Mesendoderm (in vitro differentiated cells): ENCODE data around the gene POLQ.
"Not testable (repeated sequence)": the region's sequence is repeated elsewhere in the genome, so short reads cannot be mapped to it uniquely, and the experiment has no call there.

ENCODE experiments used
- DNase-seq: peaks from one replicate; pipeline ENCODE4 v3.0.0; 2013
- H2AK5ac ChIP-seq: 2 replicates; pipeline ENCODE4 v1.6.1; 2013; ENCODE audit warnings: low read length, inconsistent platforms
- H2BK120ac ChIP-seq: 2 replicates; pipeline ENCODE4 v1.6.1; 2013; ENCODE audit warnings: low read depth, mild to moderate bottlenecking, low read length, moderate library complexity, mixed read lengths
- H2BK15ac ChIP-seq: replicated peaks from 2 replicates; pipeline ENCODE4 v1.6.1; 2013; ENCODE audit warnings: low read depth, mild to moderate bottlenecking, moderate library complexity
- H2BK5ac ChIP-seq: 2 replicates; pipeline ENCODE4 v1.6.1; 2013; ENCODE audit warnings: low read length, inconsistent platforms
- H3K18ac ChIP-seq: 2 replicates; pipeline ENCODE4 v1.6.1; 2013; ENCODE audit warnings: mild to moderate bottlenecking, low read length, mixed read lengths
- H3K23ac ChIP-seq: one replicate; pipeline ENCODE4 v1.6.1; 2013; ENCODE audit warnings: low read length
- H3K27ac ChIP-seq: 2 replicates; pipeline ENCODE4 v1.5.1; 2013; ENCODE audit warnings: low read depth, mild to moderate bottlenecking, inconsistent platforms, low read length, moderate library complexity
- H3K27me3 ChIP-seq: 2 replicates; pipeline ENCODE4 v1.6.1; 2013; ENCODE audit warnings: low read length, control low read depth, mild to moderate bottlenecking, inconsistent platforms; ENCODE audit not compliant: insufficient read depth, poor library complexity
- H3K36me3 ChIP-seq: 2 replicates; pipeline ENCODE4 v1.6.1; 2013; ENCODE audit warnings: low read length, inconsistent platforms; ENCODE audit not compliant: control insufficient read depth, insufficient read depth
- H3K4ac ChIP-seq: one replicate; pipeline ENCODE4 v1.6.1; 2013; ENCODE audit warnings: low read depth, mild to moderate bottlenecking, low read length, moderate library complexity
- H3K4me1 ChIP-seq: 2 replicates; pipeline ENCODE4 v1.6.1; 2013; ENCODE audit warnings: low read depth, low read length, inconsistent platforms; ENCODE audit not compliant: control insufficient read depth
- H3K4me2 ChIP-seq: 2 replicates; pipeline ENCODE4 v1.6.1; 2013; ENCODE audit warnings: low read length
- H3K4me3 ChIP-seq: 2 replicates; pipeline ENCODE4 v1.5.1; 2013; ENCODE audit warnings: mild to moderate bottlenecking, low read length
- H3K56ac ChIP-seq: one replicate; pipeline ENCODE4 v1.6.1; 2013; ENCODE audit warnings: low read length
- H3K79me1 ChIP-seq: 2 replicates; pipeline ENCODE4 v1.6.1; 2013; ENCODE audit warnings: low read length, inconsistent platforms
- H3K79me2 ChIP-seq: 2 replicates; pipeline ENCODE4 v1.6.1; 2013; ENCODE audit warnings: mild to moderate bottlenecking, low read length; ENCODE audit not compliant: control insufficient read depth, insufficient read depth
- H3K9ac ChIP-seq: 2 replicates; pipeline ENCODE4 v1.6.1; 2013; ENCODE audit warnings: low read length, inconsistent platforms
- H4K5ac ChIP-seq: one replicate; pipeline ENCODE4 v1.6.1; 2013; ENCODE audit warnings: low read length
- H4K8ac ChIP-seq: one replicate; pipeline ENCODE4 v1.6.1; 2013; ENCODE audit warnings: low read depth, mild to moderate bottlenecking, control low read depth, low read length, moderate library complexity
- WGBS: extraction: QIAGEN DNeasy Blood & Tissue Kit; methylation state at CpG from one replicate; pipeline ENCODE4 v1.1.7; 2013; ENCODE audit warnings: low lambda C conversion rate, missing lambda C conversion rate; ENCODE audit not compliant: insufficient coverage; ENCODE audit errors: extremely low coverage; 5-methylcytosine and 5-hydroxymethylcytosine counted together

POLQ gene

GRCh38 chr3:121411523-121411922 lies 134.3 kb downstream of the POLQ start:
- H3K4me3 ChIP-seq = no peak overlapping the region
- whole genome bisulfite sequencing = no CpG with 5 or more reads among the region's 1 CpG
- H3K9ac ChIP-seq = no peak overlapping the region
- H3K79me1 ChIP-seq = no peaks in the 10 kb centered on the region
- no peak overlapping the region for H2BK5ac ChIP-seq
- H3K4ac ChIP-seq = no peak overlapping the region
- no peaks in the 10 kb centered on the region for H3K4me1 ChIP-seq
- H4K8ac ChIP-seq = no peak overlapping the region
- no peak overlapping the region for H2BK120ac ChIP-seq
- H3K27me3 ChIP-seq = no peaks in the 10 kb centered on the region
- no peak for DNase-seq
- H2BK15ac ChIP-seq = no peak overlapping the region
- no peak overlapping the region for H2AK5ac ChIP-seq
- H3K79me2 ChIP-seq = no peaks in the 10 kb centered on the region
- no peak overlapping the region for H3K27ac ChIP-seq
- H4K5ac ChIP-seq = no peak overlapping the region
- H3K36me3 ChIP-seq = no peaks in the 10 kb centered on the region
- H3K23ac ChIP-seq = no peak overlapping the region
- H3K4me2 ChIP-seq = no peak overlapping the region
- no peak overlapping the region for H3K18ac ChIP-seq
- no peak overlapping the region for H3K56ac ChIP-seq

- no peak for DNase-seq
- no peak overlapping the region for H3K4me2 ChIP-seq
Observed at GRCh38 chr3:121405631-121406030, 140.2 kb downstream of the POLQ start.

GRCh38 chr3:121399820-121400219 lies 146.0 kb downstream of the POLQ start:
- no peaks in the 10 kb centered on the region for H3K79me2 ChIP-seq
- no peaks in the 10 kb centered on the region for H3K36me3 ChIP-seq
- H3K56ac ChIP-seq = no peak overlapping the region
- no peak overlapping the region for H2BK120ac ChIP-seq
- no peak overlapping the region for H3K4me2 ChIP-seq
- H4K8ac ChIP-seq = no peak overlapping the region
- no peak for DNase-seq
- no peak overlapping the region for H3K18ac ChIP-seq
- H3K27ac ChIP-seq = no peak overlapping the region
- no peak overlapping the region for H3K4me3 ChIP-seq
- no peak overlapping the region for H3K9ac ChIP-seq
- no peak overlapping the region for H2BK15ac ChIP-seq
- no peaks in the 10 kb centered on the region for H3K27me3 ChIP-seq
- H2BK5ac ChIP-seq = no peak overlapping the region
- H3K79me1 ChIP-seq = no peaks in the 10 kb centered on the region
- no peak overlapping the region for H3K4ac ChIP-seq
- H3K4me1 ChIP-seq = no peaks in the 10 kb centered on the region
- no peak overlapping the region for H3K23ac ChIP-seq
- no peak overlapping the region for H4K5ac ChIP-seq
- no peak overlapping the region for H2AK5ac ChIP-seq

More at GRCh38 chr3:121405631-121406030, 140.2 kb downstream of the POLQ start:
- Histone ChIP-seq H4K8ac (no peak overlapping the region), H3K4me1 (no peaks in the 10 kb centered on the region), H4K5ac (no peak overlapping the region), H2BK120ac (no peak overlapping the region), H2AK5ac (no peak overlapping the region), H3K79me2 (no peaks in the 10 kb centered on the region), H2BK5ac (no peak overlapping the region), H3K4me3 (no peak overlapping the region), H3K9ac (no peak overlapping the region), H2BK15ac (no peak overlapping the region), H3K27me3 (no peaks in the 10 kb centered on the region), H3K56ac (no peak overlapping the region), H3K4ac (no peak overlapping the region), H3K27ac (no peak overlapping the region), H3K23ac (no peak overlapping the region), H3K36me3 (no peaks in the 10 kb centered on the region), H3K18ac (no peak overlapping the region), H3K79me1 (no peaks in the 10 kb centered on the region)
- WGBS = no CpG with 5 or more reads among the region's 1 CpG

GRCh38 chr3:121398051-121398450 lies 147.7 kb downstream of the POLQ start:
- H3K9ac ChIP-seq, H2AK5ac ChIP-seq, H2BK120ac ChIP-seq, H3K23ac ChIP-seq, H3K79me1 ChIP-seq, H3K18ac ChIP-seq, H4K5ac ChIP-seq, H3K27me3 ChIP-seq, H3K4me2 ChIP-seq, H4K8ac ChIP-seq, H3K27ac ChIP-seq, H3K4me1 ChIP-seq, H3K4ac ChIP-seq, H3K36me3 ChIP-seq, DNase-seq, H3K4me3 ChIP-seq, H3K79me2 ChIP-seq, H2BK15ac ChIP-seq, H3K56ac ChIP-seq, H2BK5ac ChIP-seq: not testable (repeated sequence)
- WGBS = no CpG with 5 or more reads among the region's 8 CpGs

- H2BK5ac ChIP-seq, DNase-seq, H3K4me2 ChIP-seq, H4K5ac ChIP-seq, H3K56ac ChIP-seq, H3K9ac ChIP-seq, H3K36me3 ChIP-seq, H3K4ac ChIP-seq, H3K23ac ChIP-seq, H2BK120ac ChIP-seq, H3K4me3 ChIP-seq, H3K18ac ChIP-seq, H3K79me1 ChIP-seq, H3K4me1 ChIP-seq, H3K79me2 ChIP-seq, H4K8ac ChIP-seq, H2BK15ac ChIP-seq, H2AK5ac ChIP-seq, H3K27ac ChIP-seq, H3K27me3 ChIP-seq: not testable (repeated sequence)
- WGBS = no CpG with 5 or more reads among the region's 1 CpG
Observed at GRCh38 chr3:121395967-121396366, 149.8 kb downstream of the POLQ start.

GRCh38 chr3:121388308-121388707 lies 157.5 kb downstream of the POLQ start:
- not testable (repeated sequence) for H3K36me3 ChIP-seq, H3K23ac ChIP-seq, H4K8ac ChIP-seq, H2AK5ac ChIP-seq, H3K4ac ChIP-seq, H3K9ac ChIP-seq, H3K79me2 ChIP-seq, H3K56ac ChIP-seq, H3K27ac ChIP-seq, H4K5ac ChIP-seq, H3K18ac ChIP-seq, H3K4me3 ChIP-seq, H2BK5ac ChIP-seq, H3K27me3 ChIP-seq, DNase-seq, H3K4me2 ChIP-seq, H3K79me1 ChIP-seq, H3K4me1 ChIP-seq, H2BK15ac ChIP-seq, H2BK120ac ChIP-seq
- no CpG with 5 or more reads among the region's 3 CpGs for WGBS
